Right lobe of liver (tissue), 6 donors: Measurements from ENCODE around the gene TMPRSS9. TPM values are rescaled to one million over a fixed set of nuclear protein-coding genes. Genes with fewer than 3 reads are reported as not detected.

Experiments used
- ATAC-seq, 4 donors: fragments of 200-7000 bp; cut with Tn5 transposase; one replicate each; pipeline ENCODE4 v1.9.1; 2020; ENCODE audit warnings: mild to moderate bottlenecking in 4 of 4, moderate library complexity in 4 of 4
- DNase-seq, 3 donors: peaks; one replicate each; pipeline ENCODE4 v3.0.0-alpha.2; 2020
- H3K27ac ChIP-seq, 3 donors: fragments of 200-600 bp; one replicate each; pipeline ENCODE4 v1.8.0; 2022
- H3K27me3 ChIP-seq, 2 donors: fragments of 200-600 bp; one replicate each; pipeline ENCODE4 v1.8.0; 2022
- H3K36me3 ChIP-seq, 4 donors: fragments of 200-600 bp; sonication (generic) in 1 of 4; one replicate each; pipeline versions ENCODE4 v1.5.1 to v1.8.0; 2017 to 2022; ENCODE audit warnings: control low read depth in 1 of 4
- H3K4me1 ChIP-seq, 4 donors: fragments of 200-600 bp; sonication (generic) in 1 of 4; one replicate each; pipeline versions ENCODE4 v1.5.1 to v1.8.0; 2017 to 2022; ENCODE audit warnings: control low read depth in 1 of 4
- H3K4me3 ChIP-seq, 3 donors: fragments of 200-600 bp; one replicate each; pipeline ENCODE4 v1.8.0; 2022
- H3K9me3 ChIP-seq, 4 donors: fragments of 200-600 bp; sonication (generic) in 1 of 4; one replicate each; pipeline versions ENCODE4 v1.5.1 to v1.8.0; 2017 to 2022; ENCODE audit warnings: control low read depth in 1 of 4
- CTCF ChIP-seq, 4 donors: fragments of 200-600 bp in 3 of 4; fragments of 450-650 bp in 1 of 4; IDR thresholded peaks; one replicate each; pipeline versions ENCODE4 v1.5.1 to v1.8.0; 2016 to 2022; ENCODE audit warnings: antibody characterized with exemption in 4 of 4, mild to moderate bottlenecking in 2 of 4
- POLR2A ChIP-seq: fragments of 450-650 bp; IDR thresholded peaks from one replicate; pipeline ENCODE4 v1.6.1; 2017; ENCODE audit warnings: antibody characterized with exemption, mild to moderate bottlenecking
- WGBS: methylation state at CpG from one replicate; pipeline ENCODE4 v1.1.6; 2018; ENCODE audit warnings: low coverage, low lambda C conversion rate; ENCODE audit not compliant: insufficient coverage; ENCODE audit errors: missing lambda C conversion rate; 5-methylcytosine and 5-hydroxymethylcytosine counted together
- intact Hi-C, 2 donors: fragments of 100-400 bp; cut with DNase I; formaldehyde crosslinking; loops; one replicate each; pipeline versions ENCODE4 v1.11.2 to v1.14.1; 2022
- long read RNA-seq: library from polyadenylated mRNA; unstranded; transcript quantifications from one replicate; pipeline ENCODE4 v2.0.0, GENCODE V29; 2019
- total RNA-seq, 6 experiments: library from RNA; depleted of rRNA in 2 of 6; stranded (reverse); fragments of >200 nt in 2 of 6; fragmentation: NEBNext Ultra II Directional in 3 of 6; extraction: Animal tissue kit (Norgen Biotek cat#: 25700) in 3 of 6; gene quantifications; one replicate each; pipeline versions ENCODE4 v1.1.0 to v1.2.4, GENCODE V29; 2016 to 2023
- donor health status: DM: no; HTN: yes; CAD: no.
- donor health status: DM: no; HTN: no; CAD: no.
- donor health status: DM: no; HTN: no; CAD: no.
- donor health status: DM: no; HTN: yes; CAD: no.
- donor health status: DM: no; HTN: yes; CAD: no.

The TMPRSS9 gene
- total RNA-seq: 1 to 10 TPM in 3 of 6 experiments, under 1 TPM in 3; 0.12 to 6.7 (median 2.9) TPM
- long read RNA-seq: 0 reads

GRCh38 chr19:2359992-2360685 lies at the start of gene TMPRSS9:
TMPRSS9 (plus strand) TSS chr19:2360265; CDS start chr19:2389786, 29,521 bp downstream.
- no peak for TF ChIP-seq CTCF (IDR thresholded peaks at IDR 0.05)
- Histone ChIP-seq H3K4me3 (no peak within 1 kb of the TSS), H3K36me3 (no peaks in the 10 kb centered on the region), H3K9me3 (no peaks in the 10 kb centered on the region), H3K27ac (no peak within 1 kb of the TSS), H3K4me1 (no peaks in the 10 kb centered on the region), H3K27me3 (no peaks in the 10 kb centered on the region)
- 33% methylated on average over 20 of the region's 44 CpGs for WGBS
- intact Hi-C loops: no loop called here
- ATAC-seq (no peak), DNase-seq (no peak)

GRCh38 chr19:2311093-2311492 lies 49.0 kb upstream of the TMPRSS9 start:
- no peak overlapping the region for H3K4me3 ChIP-seq
- H3K27ac ChIP-seq: no peak overlapping the region
- TF ChIP-seq POLR2A (no peak), CTCF (IDR thresholded peaks at IDR 0.05) (no peak)
- no peaks in the 10 kb centered on the region for H3K4me1 ChIP-seq
- no peaks in the 10 kb centered on the region for H3K36me3 ChIP-seq
- DNase-seq (no peak), ATAC-seq (no peak)
- intact Hi-C loops: loop anchor here in 1 of 2 donors (10.0 kb wide), 1 partner anchor 76 kb away; the partner anchor contains the start of genes PLEKHJ1 and SF3A2
- WGBS: 89% methylated on average over 4 of the region's 4 CpGs
- no peaks in the 10 kb centered on the region for H3K9me3 ChIP-seq
- peaks cover 0 to 7% of the 10 kb centered on the region in 2 donors for H3K27me3 ChIP-seq

GRCh38 chr19:2312820-2313501 lies 47.1 kb upstream of the TMPRSS9 start:
- Histone ChIP-seq H3K4me1 (no peaks in the 10 kb centered on the region), H3K4me3 (no peak overlapping the region), H3K9me3 (no peaks in the 10 kb centered on the region), H3K27me3 (peaks cover 0 to 7% of the 10 kb centered on the region in 2 donors), H3K27ac (no peak overlapping the region), H3K36me3 (no peaks in the 10 kb centered on the region)
- no peak for TF ChIP-seq POLR2A
- no peak for TF ChIP-seq CTCF (IDR thresholded peaks at IDR 0.05)
- no peak for ATAC-seq
- no peak for DNase-seq
- intact Hi-C loops: loop anchor here in 1 of 2 donors (10.0 kb wide), 1 partner anchor 78 kb away; the partner anchor contains the start of genes PLEKHJ1 and SF3A2
- 39% methylated on average over 20 of the region's 28 CpGs for WGBS

GRCh38 chr19:2315121-2315817 lies 44.8 kb upstream of the TMPRSS9 start:
- H3K9me3 ChIP-seq: no peaks in the 10 kb centered on the region
- 68% methylated on average over 3 of the region's 7 CpGs for WGBS
- H3K27me3 ChIP-seq: peaks cover 0 to 7% of the 10 kb centered on the region in 2 donors
- intact Hi-C loops: loop anchor here in 1 of 2 donors (10.0 kb wide), 1 partner anchor 80 kb away; the partner anchor contains the start of genes PLEKHJ1 and SF3A2
- H3K4me3 ChIP-seq: no peak overlapping the region
- no peak for ATAC-seq
- H3K27ac ChIP-seq: no peak overlapping the region
- TF ChIP-seq CTCF (IDR thresholded peaks at IDR 0.05) (no peak), POLR2A (no peak)
- H3K4me1 ChIP-seq: no peaks in the 10 kb centered on the region
- no peaks in the 10 kb centered on the region for H3K36me3 ChIP-seq
- no peak for DNase-seq
